ENCODE results near the gene KRTAP12-3. TPM values are rescaled to one million over a fixed set of nuclear protein-coding genes. Genes with fewer than 3 reads are reported as not detected.
"Not testable (repeated sequence)": the region's sequence is repeated elsewhere in the genome, so short reads cannot be mapped to it uniquely, and the experiment has no call there.

KRTAP12-3 gene
- total and polyA plus RNA-seq, 9 donors, result not detected

DNA sequence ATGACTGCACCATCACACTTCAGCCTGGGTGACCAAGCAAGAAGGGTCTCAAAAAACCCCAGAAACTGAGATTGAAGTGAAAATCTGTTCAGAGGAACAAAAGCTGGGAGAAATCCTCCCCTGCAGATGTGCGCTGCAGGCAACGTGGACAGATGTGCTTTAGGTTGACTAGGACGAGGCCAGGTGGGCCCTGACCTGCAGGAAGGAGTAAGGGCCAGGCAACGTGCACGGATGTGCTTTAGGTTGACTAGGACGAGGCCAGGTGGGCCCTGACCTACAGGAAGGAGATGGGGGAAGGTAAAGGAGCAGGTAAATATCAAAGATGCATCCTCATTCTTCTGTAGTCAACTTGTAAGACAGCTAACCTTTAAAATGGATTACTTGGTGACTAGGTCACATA lies 26.8 kb downstream of the KRTAP12-3 start:
- 73% methylated on average over 5 of the region's 6 CpGs for WGBS (ENCODE audit: insufficient coverage)
- Histone ChIP-seq H3K9me3 (replicated peaks; ENCODE audit: control insufficient read depth, low read depth, low read length) (no peaks in the 10 kb centered on the region), H3K36me3 (ENCODE audit: control insufficient read depth, insufficient read depth, low read length) (no peaks in the 10 kb centered on the region), H3K4me1 (ENCODE audit: control insufficient read depth, insufficient read depth, low read length) (peaks cover 17% of the 10 kb centered on the region), H3K27me3 (ENCODE audit: control insufficient read depth, insufficient read depth, low read length) (peaks cover 51% of the 10 kb centered on the region), H3K27ac (ENCODE audit: low read length) (no peak overlapping the region), H3K4me3 (ENCODE audit: low read length) (no peak overlapping the region)
- no peak for DNase-seq

DNA sequence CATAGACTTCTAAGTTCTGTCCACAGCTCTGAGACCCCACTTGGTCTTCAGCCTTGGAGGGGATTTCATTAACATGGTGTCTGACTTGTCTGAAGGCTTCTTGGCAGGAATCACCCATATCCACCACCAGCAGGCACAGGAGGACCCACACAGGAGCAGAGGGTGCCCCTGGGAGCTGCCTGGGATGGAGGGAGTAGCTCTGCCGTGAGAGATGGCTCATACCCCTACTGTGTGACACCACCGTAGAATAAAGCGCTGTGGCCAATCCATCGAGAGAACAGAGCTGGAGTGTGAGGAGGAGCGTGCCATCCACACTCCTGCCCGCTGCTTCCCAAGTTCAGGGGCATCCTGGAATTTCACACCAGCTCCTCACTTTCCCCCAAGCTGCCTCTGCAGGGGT lies 27.3 kb downstream of the KRTAP12-3 start:
- not testable (repeated sequence) for H3K36me3 ChIP-seq (ENCODE audit: control insufficient read depth, insufficient read depth, low read length); H3K4me3 ChIP-seq (ENCODE audit: low read length); H3K9me3 ChIP-seq (replicated peaks; ENCODE audit: control insufficient read depth, low read depth, low read length); DNase-seq; H3K27ac ChIP-seq (ENCODE audit: low read length)
- peaks cover 17% of the 10 kb centered on the region for H3K4me1 ChIP-seq (ENCODE audit: control insufficient read depth, insufficient read depth, low read length)
- WGBS (ENCODE audit: insufficient coverage), result 80% methylated on average over 1 of the region's 6 CpGs
- peaks cover 51% of the 10 kb centered on the region for H3K27me3 ChIP-seq (ENCODE audit: control insufficient read depth, insufficient read depth, low read length)

DNA sequence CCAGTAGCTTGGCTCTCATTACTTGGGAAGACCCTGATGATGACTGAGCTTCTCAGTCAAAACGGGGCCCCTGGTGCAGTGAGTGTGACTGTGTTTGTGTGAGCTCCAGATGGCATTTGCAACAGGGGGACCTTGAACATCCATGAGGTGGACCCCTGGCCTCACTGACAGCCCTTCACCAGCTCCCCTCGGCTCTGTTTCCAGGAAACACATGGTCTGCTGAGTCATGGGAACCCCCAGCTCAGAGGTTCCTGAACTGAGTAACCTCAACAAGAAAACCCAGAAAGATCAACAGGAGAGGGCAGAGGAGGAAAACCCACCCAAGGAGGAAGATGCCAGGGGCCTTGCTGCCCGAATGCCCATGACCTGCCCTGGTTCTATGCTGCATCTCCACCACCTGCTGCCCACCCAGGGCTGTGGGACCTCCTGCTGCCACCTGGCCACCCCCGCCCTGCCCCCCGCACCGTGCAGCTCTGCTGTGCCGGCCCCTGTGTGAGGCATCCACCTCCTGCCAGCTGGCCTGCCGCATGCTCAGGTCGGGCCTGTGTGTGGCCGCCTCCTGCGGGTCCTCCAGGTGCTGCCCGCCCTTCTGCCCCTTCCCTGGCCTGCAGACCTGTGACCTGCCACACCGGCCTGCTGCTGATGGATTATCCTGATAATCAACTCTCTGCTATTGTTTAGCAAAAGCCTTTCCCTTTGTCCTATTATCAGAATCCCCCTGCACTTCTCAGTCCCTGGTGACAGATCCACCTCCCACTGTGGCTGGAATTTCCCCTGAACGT lies 28.5 kb downstream of the KRTAP12-3 start:
- H3K4me3 ChIP-seq (ENCODE audit: low read length), result no peak overlapping the region
- peaks cover 49% of the 10 kb centered on the region for H3K27me3 ChIP-seq (ENCODE audit: control insufficient read depth, insufficient read depth, low read length)
- H3K27ac ChIP-seq (ENCODE audit: low read length), result no peak overlapping the region
- H3K9me3 ChIP-seq (replicated peaks; ENCODE audit: control insufficient read depth, low read depth, low read length), result no peaks in the 10 kb centered on the region
- WGBS (ENCODE audit: insufficient coverage), result 48% methylated on average over 12 of the region's 14 CpGs
- DNase-seq, result no peak
- peaks cover 17% of the 10 kb centered on the region for H3K4me1 ChIP-seq (ENCODE audit: control insufficient read depth, insufficient read depth, low read length)
- no peaks in the 10 kb centered on the region for H3K36me3 ChIP-seq (ENCODE audit: control insufficient read depth, insufficient read depth, low read length)

DNA sequence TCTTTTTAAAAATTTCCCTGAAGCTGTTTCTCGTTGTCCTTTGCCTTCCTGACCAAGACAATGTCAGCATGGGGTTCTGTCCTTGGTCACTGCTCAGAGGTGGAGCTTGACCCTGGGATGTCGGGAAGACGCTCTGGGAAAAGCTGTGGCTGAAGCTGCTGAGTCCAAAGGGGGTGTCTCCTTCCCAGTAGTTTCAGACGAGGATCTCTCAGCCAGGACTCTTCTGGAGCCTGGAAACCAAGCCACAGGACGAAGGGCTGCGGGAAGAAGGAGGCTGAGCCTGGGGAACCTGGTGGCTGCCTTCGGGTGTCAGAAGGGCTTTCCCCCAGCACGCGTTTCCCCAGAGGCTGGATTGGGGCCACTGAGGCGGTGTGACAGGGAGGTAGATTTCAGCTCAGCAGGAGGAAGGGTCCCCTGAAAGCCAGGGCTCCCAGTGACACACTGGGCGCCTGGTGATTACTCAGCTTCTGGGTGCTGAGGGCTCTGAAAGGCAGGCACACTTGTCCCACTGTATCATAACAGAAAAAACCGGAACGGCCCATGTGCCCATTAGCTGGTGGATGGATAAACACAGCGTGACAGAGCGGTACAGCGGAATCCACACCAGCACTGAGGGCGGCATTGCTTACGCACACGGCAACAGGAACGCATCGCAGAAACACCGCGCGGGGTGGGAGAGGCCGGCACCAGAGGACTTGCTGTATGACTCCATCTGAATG lies 29.3 kb downstream of the KRTAP12-3 start:
- Histone ChIP-seq H3K27me3 (ENCODE audit: control insufficient read depth, insufficient read depth, low read length) (peaks cover 45% of the 10 kb centered on the region), H3K4me1 (ENCODE audit: control insufficient read depth, insufficient read depth, low read length) (peaks cover 16% of the 10 kb centered on the region), H3K9me3 (replicated peaks; ENCODE audit: control insufficient read depth, low read depth, low read length) (no peaks in the 10 kb centered on the region), H3K27ac (ENCODE audit: low read length) (no peak overlapping the region), H3K36me3 (ENCODE audit: control insufficient read depth, insufficient read depth, low read length) (no peaks in the 10 kb centered on the region), H3K4me3 (ENCODE audit: low read length) (no peak overlapping the region)
- 62% methylated on average over 24 of the region's 25 CpGs for WGBS (ENCODE audit: insufficient coverage)
- no peak for DNase-seq

DNA sequence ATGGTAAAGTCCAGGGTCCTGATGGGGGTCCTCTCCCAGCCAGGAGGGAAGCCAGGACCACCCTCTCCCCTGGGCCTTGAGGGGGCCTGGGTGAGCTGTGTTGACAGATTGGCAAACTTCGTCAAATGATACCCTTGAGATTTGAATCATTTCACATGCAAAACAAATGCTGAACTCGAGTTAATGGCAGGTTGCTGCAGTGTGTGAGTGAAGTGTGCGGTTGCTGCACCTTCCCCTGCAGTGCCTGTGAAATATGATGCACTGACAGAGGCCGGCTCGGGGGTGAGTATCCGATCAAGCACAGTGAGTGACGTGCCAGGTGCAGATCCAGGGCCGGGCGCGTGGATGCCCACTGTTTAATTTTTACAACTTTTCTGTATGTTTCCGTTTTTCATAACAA lies 29.9 kb downstream of the KRTAP12-3 start:
- peaks cover 42% of the 10 kb centered on the region for H3K27me3 ChIP-seq (ENCODE audit: control insufficient read depth, insufficient read depth, low read length)
- H3K4me3 ChIP-seq (ENCODE audit: low read length), result no peak overlapping the region
- H3K4me1 ChIP-seq (ENCODE audit: control insufficient read depth, insufficient read depth, low read length), result peaks cover 13% of the 10 kb centered on the region
- peak; percentile 37 for DNase-seq
- H3K9me3 ChIP-seq (replicated peaks; ENCODE audit: control insufficient read depth, low read depth, low read length), result peaks cover 4% of the 10 kb centered on the region
- no peak overlapping the region for H3K27ac ChIP-seq (ENCODE audit: low read length)
- WGBS (ENCODE audit: insufficient coverage), result 33% methylated on average over 1 of the region's 11 CpGs
- no peaks in the 10 kb centered on the region for H3K36me3 ChIP-seq (ENCODE audit: control insufficient read depth, insufficient read depth, low read length)

DNA sequence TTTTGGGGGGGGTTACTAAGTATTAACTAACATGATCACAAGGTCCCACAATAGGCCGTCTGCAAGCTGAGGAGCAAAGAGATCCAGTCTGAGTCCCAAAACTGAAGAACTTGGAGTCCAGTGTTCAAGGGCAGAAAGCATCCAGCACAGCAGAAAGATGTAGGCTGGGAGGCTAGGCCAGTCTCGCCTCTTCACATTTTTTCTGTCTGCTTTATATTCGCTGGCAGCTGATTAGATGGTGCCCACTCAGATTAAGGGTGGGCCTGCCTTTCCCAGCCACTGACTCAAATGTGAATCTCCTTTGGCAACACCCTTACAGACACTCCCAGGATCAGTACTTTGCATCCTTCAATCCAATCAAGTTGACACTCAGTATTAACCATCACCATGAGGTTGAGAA lies 32.0 kb downstream of the KRTAP12-3 start:
- WGBS (ENCODE audit: insufficient coverage), result 100% methylated on average over 2 of the region's 3 CpGs
- H3K4me3 ChIP-seq (ENCODE audit: low read length); H3K27ac ChIP-seq (ENCODE audit: low read length); DNase-seq; H3K9me3 ChIP-seq (replicated peaks; ENCODE audit: control insufficient read depth, low read depth, low read length); H3K36me3 ChIP-seq (ENCODE audit: control insufficient read depth, insufficient read depth, low read length): not testable (repeated sequence)
- Histone ChIP-seq H3K27me3 (ENCODE audit: control insufficient read depth, insufficient read depth, low read length) (peaks cover 33% of the 10 kb centered on the region), H3K4me1 (ENCODE audit: control insufficient read depth, insufficient read depth, low read length) (peaks cover 13% of the 10 kb centered on the region)

DNA sequence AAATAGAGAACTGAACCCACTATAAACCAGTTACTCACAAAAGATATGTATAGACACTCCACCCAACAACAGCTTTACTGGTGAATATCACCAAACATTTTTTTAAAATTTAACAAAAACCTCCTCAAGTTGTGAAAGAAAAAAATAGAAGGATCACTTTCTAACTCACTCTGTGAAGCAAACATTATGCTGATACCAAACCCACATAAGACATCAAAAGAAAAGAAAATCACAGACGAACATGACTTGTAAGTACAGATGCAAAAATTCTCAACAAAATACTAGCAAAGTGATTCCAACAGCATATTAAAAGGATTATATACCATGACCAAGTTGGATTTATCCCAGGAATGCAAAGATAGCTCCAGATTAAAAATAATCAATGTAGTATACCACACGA lies 34.0 kb downstream of the KRTAP12-3 start:
- H3K27me3 ChIP-seq (ENCODE audit: control insufficient read depth, insufficient read depth, low read length), result peaks cover 29% of the 10 kb centered on the region
- H3K4me1 ChIP-seq (ENCODE audit: control insufficient read depth, insufficient read depth, low read length), result peaks cover 11% of the 10 kb centered on the region
- no peak for DNase-seq
- H3K4me3 ChIP-seq (ENCODE audit: low read length), result no peak overlapping the region
- peaks cover 8% of the 10 kb centered on the region for H3K9me3 ChIP-seq (replicated peaks; ENCODE audit: control insufficient read depth, low read depth, low read length)
- no CpG with 5 or more reads among the region's 2 CpGs for WGBS (ENCODE audit: insufficient coverage)
- no peaks in the 10 kb centered on the region for H3K36me3 ChIP-seq (ENCODE audit: control insufficient read depth, insufficient read depth, low read length)
- H3K27ac ChIP-seq (ENCODE audit: low read length), result no peak overlapping the region

DNA sequence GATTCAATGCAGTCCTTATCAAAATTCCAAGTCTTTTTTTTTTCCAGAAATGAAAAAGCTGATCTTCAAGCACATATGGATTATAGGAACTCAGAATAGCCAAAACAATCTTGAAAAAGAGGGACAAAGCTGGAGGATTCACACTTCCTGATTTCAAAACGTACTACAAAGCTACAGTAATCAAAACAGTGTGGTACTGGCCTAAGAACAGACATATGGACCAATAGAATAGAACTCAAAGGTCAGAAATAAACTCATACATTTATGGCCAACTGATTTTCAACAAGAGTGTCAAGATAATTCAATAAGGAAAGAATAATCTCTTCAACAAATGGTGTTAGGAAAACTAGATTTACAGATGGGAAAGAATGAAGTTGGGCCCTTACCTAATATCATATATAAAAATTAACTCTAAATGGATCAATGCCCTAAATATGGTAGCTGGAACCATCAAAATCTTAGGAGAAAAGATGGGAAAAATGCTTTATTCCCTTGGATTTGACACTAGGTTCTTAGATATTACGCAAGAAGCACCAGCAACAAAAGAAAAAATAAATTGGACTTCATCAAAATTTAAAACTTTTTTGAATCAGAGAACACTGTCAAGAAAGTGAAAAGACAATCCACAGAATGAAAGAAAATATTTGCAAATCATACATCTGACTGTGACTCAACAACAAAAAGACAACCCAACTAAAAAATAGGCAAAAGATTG lies 35.2 kb downstream of the KRTAP12-3 start:
- Histone ChIP-seq H3K36me3 (ENCODE audit: control insufficient read depth, insufficient read depth, low read length) (no peaks in the 10 kb centered on the region), H3K4me1 (ENCODE audit: control insufficient read depth, insufficient read depth, low read length) (peaks cover 3% of the 10 kb centered on the region), H3K27me3 (ENCODE audit: control insufficient read depth, insufficient read depth, low read length) (peaks cover 30% of the 10 kb centered on the region), H3K27ac (ENCODE audit: low read length) (no peak overlapping the region), H3K4me3 (ENCODE audit: low read length) (no peak overlapping the region), H3K9me3 (replicated peaks; ENCODE audit: control insufficient read depth, low read depth, low read length) (peaks cover 8% of the 10 kb centered on the region)
- WGBS (ENCODE audit: insufficient coverage), result no CpG with 5 or more reads among the region's 2 CpGs
- DNase-seq, result no peak

DNA sequence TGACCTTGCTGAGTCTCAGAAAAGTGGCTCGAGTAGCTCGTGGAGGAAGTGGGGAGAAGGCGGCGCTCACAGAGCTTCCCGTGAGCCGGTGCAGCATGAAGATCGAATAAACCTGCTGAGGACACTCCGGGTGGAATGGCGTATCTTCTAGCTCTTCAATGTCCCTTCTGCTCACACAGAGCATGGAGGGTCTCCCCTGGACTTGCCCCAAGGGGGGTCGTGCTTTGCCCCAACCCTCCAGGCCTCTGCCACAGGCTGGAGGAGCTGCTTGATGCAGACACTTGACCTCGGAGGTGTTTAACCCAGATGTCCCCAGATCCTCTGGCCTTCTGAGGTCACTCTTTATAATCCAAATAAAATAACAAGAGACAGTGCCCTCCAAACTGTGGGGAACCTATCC lies 37.0 kb downstream of the KRTAP12-3 start:
- H3K9me3 ChIP-seq (replicated peaks; ENCODE audit: control insufficient read depth, low read depth, low read length), result peaks cover 8% of the 10 kb centered on the region
- no peak for DNase-seq
- peaks cover 4% of the 10 kb centered on the region for H3K4me1 ChIP-seq (ENCODE audit: control insufficient read depth, insufficient read depth, low read length)
- 72% methylated on average over 11 of the region's 11 CpGs for WGBS (ENCODE audit: insufficient coverage)
- H3K27me3 ChIP-seq (ENCODE audit: control insufficient read depth, insufficient read depth, low read length), result peaks cover 36% of the 10 kb centered on the region
- H3K36me3 ChIP-seq (ENCODE audit: control insufficient read depth, insufficient read depth, low read length), result no peaks in the 10 kb centered on the region
- H3K27ac ChIP-seq (ENCODE audit: low read length), result no peak overlapping the region
- no peak overlapping the region for H3K4me3 ChIP-seq (ENCODE audit: low read length)

DNA sequence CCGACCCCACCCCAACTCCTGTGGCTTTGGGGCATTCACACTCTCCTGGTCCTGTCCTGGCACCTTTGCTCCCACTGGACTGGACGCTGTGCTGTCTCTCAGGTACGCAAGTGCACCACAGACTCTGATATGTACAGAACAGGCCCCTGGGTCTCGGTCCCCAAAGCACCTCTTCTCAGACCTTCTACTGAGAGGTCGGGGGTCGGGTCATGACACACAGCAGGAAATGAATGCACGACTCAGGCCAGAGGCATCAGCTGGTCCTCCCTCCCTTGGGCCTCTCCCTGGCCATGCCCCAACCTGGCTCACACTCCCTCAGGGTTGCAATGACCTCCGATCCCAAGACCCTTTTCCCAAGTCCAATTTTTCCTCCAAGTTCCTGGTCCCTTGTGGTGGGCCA lies 37.5 kb downstream of the KRTAP12-3 start:
- peaks cover 40% of the 10 kb centered on the region for H3K27me3 ChIP-seq (ENCODE audit: control insufficient read depth, insufficient read depth, low read length)

More for the DNA sequence above, 37.5 kb downstream of the KRTAP12-3 start:
- Histone ChIP-seq H3K36me3 (ENCODE audit: control insufficient read depth, insufficient read depth, low read length) (no peaks in the 10 kb centered on the region), H3K4me1 (ENCODE audit: control insufficient read depth, insufficient read depth, low read length) (peaks cover 4% of the 10 kb centered on the region), H3K9me3 (replicated peaks; ENCODE audit: control insufficient read depth, low read depth, low read length) (peaks cover 8% of the 10 kb centered on the region), H3K4me3 (ENCODE audit: low read length) (no peak overlapping the region), H3K27ac (ENCODE audit: low read length) (no peak overlapping the region)
- WGBS (ENCODE audit: insufficient coverage), result 64% methylated on average over 6 of the region's 8 CpGs
- DNase-seq, result no peak

Measured in muscle of leg (tissue), 11 donors.